Small intestine (tissue), 7 donors: ENCODE measurements around the gene RASSF1. TPM values are rescaled to one million over a fixed set of nuclear protein-coding genes. Genes with fewer than 3 reads are reported as not detected.

Source experiments
- DNase-seq, 2 donors: peaks; one replicate each; pipeline versions ENCODE4 v3.0.0 to v3.0.0-alpha.2; 2013
- FAIRE-seq: peaks from 2 replicates; lab custom pipeline; 2012; peaks lifted over from hg19 to GRCh38; lab: Jason Lieb, UNC
- H3K27ac ChIP-seq, 3 donors: one replicate each; pipeline ENCODE4 v1.5.1; 2013; ENCODE audit warnings: low read length in 2 of 3, mild to moderate bottlenecking in 2 of 3, control low read depth in 1 of 3, inconsistent platforms in 1 of 3, low read depth in 1 of 3, moderate library complexity in 1 of 3
- H3K27me3 ChIP-seq, 3 donors: one replicate each; pipeline ENCODE4 v1.6.1; 2013; ENCODE audit warnings: low read length in 3 of 3, inconsistent platforms in 1 of 3; ENCODE audit not compliant: control insufficient read depth in 3 of 3, insufficient read depth in 3 of 3
- H3K36me3 ChIP-seq, 3 donors: one replicate each; pipeline ENCODE4 v1.6.1; 2013; ENCODE audit warnings: low read length in 3 of 3, inconsistent platforms in 1 of 3, low read depth in 1 of 3, mild to moderate bottlenecking in 1 of 3, moderate library complexity in 1 of 3; ENCODE audit not compliant: control insufficient read depth in 3 of 3, insufficient read depth in 2 of 3
- H3K4me1 ChIP-seq, 3 donors: one replicate each; pipeline ENCODE4 v1.6.1; 2013; ENCODE audit warnings: low read length in 2 of 3, inconsistent platforms in 1 of 3, low read depth in 1 of 3, mild to moderate bottlenecking in 1 of 3, moderate library complexity in 1 of 3; ENCODE audit not compliant: control insufficient read depth in 3 of 3, insufficient read depth in 2 of 3
- H3K4me3 ChIP-seq, 3 donors: one replicate each; pipeline ENCODE4 v1.5.1; 2013; ENCODE audit warnings: low read length in 3 of 3, control low read depth in 1 of 3, inconsistent platforms in 1 of 3, low read depth in 1 of 3, mild to moderate bottlenecking in 1 of 3, moderate library complexity in 1 of 3
- H3K9me3 ChIP-seq, 2 donors: one replicate each; pipeline ENCODE4 v1.6.1; 2013; ENCODE audit warnings: low read depth in 1 of 2, low read length in 1 of 2; ENCODE audit not compliant: control insufficient read depth in 2 of 2, insufficient read depth in 1 of 2
- WGBS, 3 donors: extraction: QIAGEN DNeasy Blood & Tissue Kit; methylation state at CpG; one replicate each; pipeline ENCODE4 v1.1.7; 2013; 5-methylcytosine and 5-hydroxymethylcytosine counted together
- polyA plus RNA-seq, 4 donors: library from polyadenylated mRNA; stranded (reverse) in 3 of 4; unstranded in 1 of 4; fragments of 200-250 nt in 3 of 4; fragments of 120-200 nt in 1 of 4; gene quantifications; one replicate each; pipeline versions ENCODE4 v1.2.1 to v1.2.3, GENCODE V29; 2013
- donor health status: healthy with polysubstance abuse.
- donor health status: control.
- donor health status: control.
- donor health status: Bipolar disorder and iron deficiency.
- donor health status: healthy.

RASSF1 gene
- polyA plus RNA-seq, 4 donors: 16.3 to 39.0 (median 26.2) TPM

- no peak for FAIRE-seq
- Histone ChIP-seq H3K4me1 (peaks cover 0 to 12% (median 2%) of the 10 kb centered on the region in 3 donors), H3K36me3 (peaks cover 0 to 2% (median 0%) of the 10 kb centered on the region in 3 donors), H3K27me3 (peaks cover 0 to 3% (median 0%) of the 10 kb centered on the region in 3 donors), H3K4me3 (no peak overlapping the region), H3K27ac (no peak overlapping the region), H3K9me3 (no peaks in the 10 kb centered on the region)
- peak; percentile 78 to 94 for DNase-seq
- 16 to 46% (median 30%) methylated on average over 8 of the region's 8 CpGs for WGBS, 3 donors
These were observed 31.7 kb upstream of the RASSF1 start for GRCh38 chr3:50372349-50372748.

GRCh38 chr3:50371133-50371685 lies 30.6 kb upstream of the RASSF1 start:
- 65 to 85% (median 79%) methylated on average over 3 of the region's 3 CpGs for WGBS, 3 donors
- H3K4me3 ChIP-seq: no peak overlapping the region
- no peak overlapping the region for H3K27ac ChIP-seq
- no peak for FAIRE-seq
- H3K9me3 ChIP-seq: no peaks in the 10 kb centered on the region
- peaks cover 0 to 12% (median 2%) of the 10 kb centered on the region in 3 donors for H3K4me1 ChIP-seq
- DNase-seq: no peak
- H3K27me3 ChIP-seq: peaks cover 0 to 3% (median 0%) of the 10 kb centered on the region in 3 donors
- no peaks in the 10 kb centered on the region for H3K36me3 ChIP-seq

- H3K27me3 ChIP-seq: peaks cover 0 to 3% (median 0%) of the 10 kb centered on the region in 3 donors
- no peak overlapping the region for H3K4me3 ChIP-seq
- 56 to 66% (median 60%) methylated on average over 14 of the region's 14 CpGs for WGBS, 3 donors
- H3K9me3 ChIP-seq: no peaks in the 10 kb centered on the region
- FAIRE-seq: no peak
- peaks cover 0 to 16% (median 2%) of the 10 kb centered on the region in 3 donors for H3K4me1 ChIP-seq
- no peaks in the 10 kb centered on the region for H3K36me3 ChIP-seq
- DNase-seq: no peak
- H3K27ac ChIP-seq: no peak overlapping the region
These were observed 30.0 kb upstream of the RASSF1 start for GRCh38 chr3:50370594-50370993.

GRCh38 chr3:50369012-50369670 lies 28.5 kb upstream of the RASSF1 start:
- no peak overlapping the region for H3K27ac ChIP-seq
- no peaks in the 10 kb centered on the region for H3K9me3 ChIP-seq
- H3K4me1 ChIP-seq: peaks cover 0 to 26% (median 2%) of the 10 kb centered on the region in 3 donors
- no peaks in the 10 kb centered on the region for H3K36me3 ChIP-seq
- no peak for FAIRE-seq
- DNase-seq: no peak
- WGBS, 3 donors: 68 to 70% (median 69%) methylated on average over 9 of the region's 9 CpGs
- no peaks in the 10 kb centered on the region for H3K27me3 ChIP-seq
- H3K4me3 ChIP-seq: no peak overlapping the region

GRCh38 chr3:50365842-50366220 lies 25.2 kb upstream of the RASSF1 start:
- FAIRE-seq: no peak
- Histone ChIP-seq H3K9me3 (no peaks in the 10 kb centered on the region), H3K4me1 (peaks cover 0 to 14% (median 0%) of the 10 kb centered on the region in 3 donors), H3K27ac (peak overlapping the region in 1 of 3 donors; percentile 82), H3K4me3 (peak overlapping the region in 2 of 3 donors; percentile 60 to 81), H3K36me3 (no peaks in the 10 kb centered on the region), H3K27me3 (no peaks in the 10 kb centered on the region)
- 44 to 70% (median 48%) methylated on average over 5 of the region's 5 CpGs for WGBS, 3 donors
- no peak for DNase-seq

- FAIRE-seq (no peak), DNase-seq (peak; percentile 94 to 95)
- H3K27me3 ChIP-seq: no peaks in the 10 kb centered on the region
- H3K4me3 ChIP-seq: peak overlapping the region; percentile 40 to 81 (median 60)
- WGBS, 3 donors: 2 to 5% (median 3%) methylated on average over 44 to 53 of the region's 53 CpGs
- no peaks in the 10 kb centered on the region for H3K9me3 ChIP-seq
- H3K27ac ChIP-seq: peak overlapping the region; percentile 12 to 82 (median 72)
- no peaks in the 10 kb centered on the region for H3K36me3 ChIP-seq
- peaks cover 0 to 14% (median 0%) of the 10 kb centered on the region in 3 donors for H3K4me1 ChIP-seq
These were observed 24.6 kb upstream of the RASSF1 start for GRCh38 chr3:50365080-50365841.

- FAIRE-seq (no peak), DNase-seq (peak; percentile 22 to 61)
- Histone ChIP-seq H3K27ac (no peak overlapping the region), H3K4me3 (peak overlapping the region in 2 of 3 donors; percentile 60 to 81), H3K27me3 (no peaks in the 10 kb centered on the region), H3K9me3 (no peaks in the 10 kb centered on the region), H3K4me1 (peaks cover 0 to 14% (median 0%) of the 10 kb centered on the region in 3 donors), H3K36me3 (no peaks in the 10 kb centered on the region)
- 5 to 10% (median 6%) methylated on average over 34 to 48 of the region's 48 CpGs for WGBS, 3 donors
These were observed 24.0 kb upstream of the RASSF1 start for GRCh38 chr3:50364573-50365079.

- Histone ChIP-seq H3K36me3 (peaks cover 4 to 38% (median 5%) of the 10 kb centered on the region in 3 donors), H3K27ac (no peak overlapping the region), H3K4me1 (peaks cover 11 to 40% (median 18%) of the 10 kb centered on the region in 3 donors), H3K9me3 (no peaks in the 10 kb centered on the region), H3K27me3 (no peaks in the 10 kb centered on the region), H3K4me3 (no peak overlapping the region)
- FAIRE-seq (no peak), DNase-seq (no peak)
- 20 to 30% (median 23%) methylated on average over 8 of the region's 8 CpGs for WGBS, 3 donors
These were observed 19.1 kb upstream of the RASSF1 start for GRCh38 chr3:50359760-50360110.
